ENCODE measurements around the gene WDPCP. TPM values are rescaled to one million over a fixed set of nuclear protein-coding genes. Genes with fewer than 3 reads are reported as not detected.
"Not testable (repeated sequence)": the region's sequence is repeated elsewhere in the genome, so short reads cannot be mapped to it uniquely, and the experiment has no call there.

Gene WDPCP
- total and polyA plus RNA-seq, 2 donors, result 3.8 to 49.2 TPM

GRCh38 chr2:63608865-63609264 lies 20.6 kb upstream of the WDPCP start:
- not testable (repeated sequence) for H3K36me3 ChIP-seq (ENCODE audit: insufficient read depth); DNase-seq (ENCODE audit: extremely low spot score); H3K4me1 ChIP-seq (ENCODE audit: insufficient read depth); H3K27ac ChIP-seq (ENCODE audit: low read depth); H3K4me3 ChIP-seq (ENCODE audit: low read depth, low read length)
- WGBS, result 56% methylated on average over 8 of the region's 8 CpGs

- H3K4me3 ChIP-seq (ENCODE audit: low read depth, low read length), result no peak overlapping the region
- peaks cover 15% of the 10 kb centered on the region for H3K36me3 ChIP-seq (ENCODE audit: insufficient read depth)
- 75% methylated on average over 4 of the region's 4 CpGs for WGBS
- H3K27ac ChIP-seq (ENCODE audit: low read depth), result no peak overlapping the region
- no peak for DNase-seq (ENCODE audit: extremely low spot score)
- no peaks in the 10 kb centered on the region for H3K4me1 ChIP-seq (ENCODE audit: insufficient read depth)
Observed at GRCh38 chr2:63604666-63605065, 16.4 kb upstream of the WDPCP start.

GRCh38 chr2:63600881-63601460 lies 12.7 kb upstream of the WDPCP start:
- Histone ChIP-seq H3K27ac (ENCODE audit: low read depth) (no peak overlapping the region), H3K4me1 (ENCODE audit: insufficient read depth) (no peaks in the 10 kb centered on the region), H3K4me3 (ENCODE audit: low read depth, low read length) (no peak overlapping the region), H3K36me3 (ENCODE audit: insufficient read depth) (peaks cover 13% of the 10 kb centered on the region)
- no peak for DNase-seq (ENCODE audit: extremely low spot score)
- 89% methylated on average over 1 of the region's 1 CpG for WGBS

- Histone ChIP-seq H3K4me3 (ENCODE audit: low read depth, low read length) (no peak overlapping the region), H3K27ac (ENCODE audit: low read depth) (no peak overlapping the region), H3K4me1 (ENCODE audit: insufficient read depth) (no peaks in the 10 kb centered on the region), H3K36me3 (ENCODE audit: insufficient read depth) (peaks cover 9% of the 10 kb centered on the region)
- 86% methylated on average over 2 of the region's 2 CpGs for WGBS
- no peak for DNase-seq (ENCODE audit: extremely low spot score)
Observed at GRCh38 chr2:63598981-63599380, 10.7 kb upstream of the WDPCP start.

- Histone ChIP-seq H3K36me3 (ENCODE audit: insufficient read depth) (peaks cover 3% of the 10 kb centered on the region), H3K27ac (ENCODE audit: low read depth) (no peak overlapping the region), H3K4me1 (ENCODE audit: insufficient read depth) (no peaks in the 10 kb centered on the region), H3K4me3 (ENCODE audit: low read depth, low read length) (no peak overlapping the region)
- no peak for DNase-seq (ENCODE audit: extremely low spot score)
- 89% methylated on average over 2 of the region's 2 CpGs for WGBS
Observed at GRCh38 chr2:63596401-63596883, 8.2 kb upstream of the WDPCP start.

GRCh38 chr2:63594660-63595059 lies 6.4 kb upstream of the WDPCP start:
- Histone ChIP-seq H3K4me1 (ENCODE audit: insufficient read depth) (no peaks in the 10 kb centered on the region), H3K27ac (ENCODE audit: low read depth) (no peak overlapping the region), H3K4me3 (ENCODE audit: low read depth, low read length) (no peak overlapping the region), H3K36me3 (ENCODE audit: insufficient read depth) (peaks cover 2% of the 10 kb centered on the region)
- WGBS, result 95% methylated on average over 3 of the region's 3 CpGs
- DNase-seq (ENCODE audit: extremely low spot score), result no peak

GRCh38 chr2:63591566-63592175 lies 3.4 kb upstream of the WDPCP start:
- no peak for DNase-seq (ENCODE audit: extremely low spot score)
- Histone ChIP-seq H3K27ac (ENCODE audit: low read depth) (no peak overlapping the region), H3K4me3 (ENCODE audit: low read depth, low read length) (no peak overlapping the region), H3K4me1 (ENCODE audit: insufficient read depth) (no peaks in the 10 kb centered on the region), H3K36me3 (ENCODE audit: insufficient read depth) (no peaks in the 10 kb centered on the region)
- WGBS, result 50% methylated on average over 3 of the region's 3 CpGs

- Histone ChIP-seq H3K4me1 (ENCODE audit: insufficient read depth) (no peaks in the 10 kb centered on the region), H3K27ac (ENCODE audit: low read depth) (no peak overlapping the region), H3K4me3 (ENCODE audit: low read depth, low read length) (no peak overlapping the region), H3K36me3 (ENCODE audit: insufficient read depth) (no peaks in the 10 kb centered on the region)
- no peak for DNase-seq (ENCODE audit: extremely low spot score)
- 38% methylated on average over 3 of the region's 3 CpGs for WGBS
Observed at GRCh38 chr2:63590626-63591408, 2.5 kb upstream of the WDPCP start.

GRCh38 chr2:63589148-63589958 lies 1.1 kb upstream of the WDPCP start:
- 5% methylated on average over 26 of the region's 26 CpGs for WGBS
- H3K4me1 ChIP-seq (ENCODE audit: insufficient read depth), result no peaks in the 10 kb centered on the region

GRCh38 chr2:63587814-63588384 lies 378 bp downstream of the WDPCP start:
- no peak for DNase-seq (ENCODE audit: extremely low spot score)
- WGBS, result under 1% methylated on average over 33 of the region's 33 CpGs
- Histone ChIP-seq H3K4me3 (ENCODE audit: low read depth, low read length) (peak overlapping the region; percentile 66), H3K36me3 (ENCODE audit: insufficient read depth) (no peaks in the 10 kb centered on the region), H3K4me1 (ENCODE audit: insufficient read depth) (no peaks in the 10 kb centered on the region), H3K27ac (ENCODE audit: low read depth) (no peak overlapping the region)

More at GRCh38 chr2:63589148-63589958, 1.1 kb upstream of the WDPCP start:
- Histone ChIP-seq H3K4me3 (ENCODE audit: low read depth, low read length) (peak overlapping the region; percentile 58), H3K27ac (ENCODE audit: low read depth) (peak overlapping the region; percentile 19), H3K36me3 (ENCODE audit: insufficient read depth) (no peaks in the 10 kb centered on the region)
- no peak for DNase-seq (ENCODE audit: extremely low spot score)

GRCh38 chr2:63582873-63583272 lies 5.4 kb downstream of the WDPCP start:
- H3K36me3 ChIP-seq (ENCODE audit: insufficient read depth), result no peaks in the 10 kb centered on the region
- H3K4me1 ChIP-seq (ENCODE audit: insufficient read depth), result no peaks in the 10 kb centered on the region
- DNase-seq (ENCODE audit: extremely low spot score), result no peak
- 98% methylated on average over 1 of the region's 1 CpG for WGBS
- no peak overlapping the region for H3K4me3 ChIP-seq (ENCODE audit: low read depth, low read length)
- H3K27ac ChIP-seq (ENCODE audit: low read depth), result no peak overlapping the region

GRCh38 chr2:63581298-63581961 lies 6.8 kb downstream of the WDPCP start:
- no peak overlapping the region for H3K4me3 ChIP-seq (ENCODE audit: low read depth, low read length)
- WGBS, result 43% methylated on average over 5 of the region's 5 CpGs

More at GRCh38 chr2:63581298-63581961, 6.8 kb downstream of the WDPCP start:
- Histone ChIP-seq H3K27ac (ENCODE audit: low read depth) (no peak overlapping the region), H3K36me3 (ENCODE audit: insufficient read depth) (no peaks in the 10 kb centered on the region), H3K4me1 (ENCODE audit: insufficient read depth) (no peaks in the 10 kb centered on the region)
- DNase-seq (ENCODE audit: extremely low spot score), result no peak

Measured in urinary bladder (tissue), 4 donors.